Mammary epithelial cell (primary cell): ENCODE results near the gene TXK.

Experiments used
- CTCF ChIP-seq, 2 donors: IDR thresholded peaks in 1 of 2; conservative IDR thresholded peaks in 1 of 2; 2 replicates each; pipeline ENCODE4 v1.5.1; 2011 to 2012; ENCODE audit warnings: inconsistent platforms in 2 of 2, low read length in 2 of 2, mild to moderate bottlenecking in 2 of 2, control low read depth in 1 of 2, low read depth in 1 of 2; ENCODE audit not compliant: insufficient read depth in 1 of 2; ENCODE audit errors: extremely low read depth in 1 of 2
- EZH2 ChIP-seq: IDR thresholded peaks from 2 replicates; pipeline ENCODE4 v1.6.1; 2012; ENCODE audit warnings: low read length, inconsistent platforms, borderline replicate concordance

- TF ChIP-seq CTCF (conservative IDR thresholded peaks at IDR 0.05 in 1 of 2, IDR thresholded peaks at IDR 0.05 in 1 of 2; ENCODE audit: extremely low read depth in 1 of 2, insufficient read depth in 1 of 2, low read depth in 1 of 2, low read length in 2 of 2) = no peak
- TF ChIP-seq EZH2 = no peak
Measured at GRCh38 chr4:48167538-48168263, 33.7 kb upstream of the TXK start.
